HepG2 (cell line): ENCODE data around the gene EPHA10. TPM values are rescaled to one million over a fixed set of nuclear protein-coding genes. Genes with fewer than 3 reads are reported as not detected.

ENCODE experiments used
- ATF7-NPFF ChIP-seq: sonication (generic); formaldehyde crosslinking; IDR thresholded peaks from 2 replicates; pipeline ENCODE4 v1.8.1; 2023; ENCODE audit warnings: mild to moderate bottlenecking, low read depth, missing genetic modification reagents, moderate library complexity
- CCAR2 ChIP-seq: fragments of 200-400 bp; formaldehyde crosslinking; optimal IDR thresholded peaks from 2 replicates; pipeline ENCODE3; 2018; ENCODE audit warnings: low read depth, mild to moderate bottlenecking, low read length, moderate library complexity
- CREB1 ChIP-seq, 2 experiments: fragments of 450-650 bp in 1 of 2; IDR thresholded peaks; 2 replicates each; pipeline ENCODE4 v1.6.1; 2016 to 2017; ENCODE audit warnings: control low read depth in 1 of 2, mild to moderate bottlenecking in 1 of 2, missing compliant biosample characterization in 1 of 2, missing genetic modification characterization in 1 of 2
- GFI1 ChIP-seq: sonication (generic); formaldehyde crosslinking; IDR thresholded peaks from 2 replicates; pipeline ENCODE4 v1.5.0; 2020; ENCODE audit warnings: missing genetic modification reagents, mild to moderate bottlenecking, borderline replicate concordance
- HNF4A ChIP-seq: sonication (generic); formaldehyde crosslinking; IDR thresholded peaks from 2 replicates; pipeline ENCODE4 v1.4.0; 2020; ENCODE audit warnings: missing genetic modification reagents
- HOXD1 ChIP-seq: sonication (generic); formaldehyde crosslinking; IDR thresholded peaks from 2 replicates; pipeline ENCODE4 v1.5.0; 2020; ENCODE audit warnings: missing genetic modification reagents
- SMAD3 ChIP-seq: sonication (generic); formaldehyde crosslinking; IDR thresholded peaks from 2 replicates; pipeline ENCODE4 v1.4.0; 2020; ENCODE audit warnings: missing genetic modification reagents
- SP4 ChIP-seq: sonication (generic); formaldehyde crosslinking; IDR thresholded peaks from 2 replicates; pipeline ENCODE4 v1.8.1; 2023; ENCODE audit warnings: mild to moderate bottlenecking, missing genetic modification reagents
- TGIF2 ChIP-seq: IDR thresholded peaks from 2 replicates; pipeline ENCODE4 v1.6.1; 2016; ENCODE audit warnings: control low read depth, missing compliant biosample characterization
- THAP11 ChIP-seq: IDR thresholded peaks from 2 replicates; pipeline ENCODE4 v1.6.1; 2016; ENCODE audit warnings: missing biosample characterization, missing genetic modification reagents
- ZNF282 ChIP-seq: fragments of 450-650 bp; IDR thresholded peaks from 2 replicates; pipeline ENCODE4 v1.6.1; 2018; ENCODE audit not compliant: partially characterized antibody
- ZNF30 ChIP-seq: sonication (generic); formaldehyde crosslinking; IDR thresholded peaks from 2 replicates; pipeline ENCODE4 v1.5.0; 2020; ENCODE audit warnings: mild to moderate bottlenecking, missing genetic modification reagents
- ZNF317 ChIP-seq: sonication (generic); formaldehyde crosslinking; IDR thresholded peaks from 2 replicates; pipeline ENCODE4 v1.5.0; 2020; ENCODE audit warnings: mild to moderate bottlenecking, missing genetic modification reagents
- ZNF326 ChIP-seq: sonication (generic); formaldehyde crosslinking; IDR thresholded peaks from 2 replicates; pipeline ENCODE4 v1.4.0; 2020; ENCODE audit warnings: missing genetic modification reagents, borderline replicate concordance
- ZNF367 ChIP-seq: sonication (generic); formaldehyde crosslinking; IDR thresholded peaks from 2 replicates; pipeline ENCODE4 v1.4.0; 2020; ENCODE audit warnings: missing genetic modification reagents, borderline replicate concordance
- ZNF605 ChIP-seq: sonication (generic); formaldehyde crosslinking; IDR thresholded peaks from 2 replicates; pipeline ENCODE4 v1.8.0; 2022; ENCODE audit warnings: mild to moderate bottlenecking, missing genetic modification reagents
- ZNF674 ChIP-seq: sonication (generic); formaldehyde crosslinking; IDR thresholded peaks from 2 replicates; pipeline ENCODE4 v1.5.0; 2020; ENCODE audit warnings: low read depth, mild to moderate bottlenecking, missing genetic modification reagents
- polyA plus RNA-seq, 8 experiments: library from polyadenylated mRNA; depleted of rRNA in 3 of 8; stranded (reverse) in 7 of 8; unstranded in 1 of 8; fragments of >200 nt; fragmentation: Illumina TruSeq in 4 of 8; extraction: Trizol in 4 of 8; gene quantifications; 2 replicates each; pipeline versions ENCODE4 v1.2.1 to v1.2.3, GENCODE V29; 2011 to 2016; ENCODE audit warnings: low read depth in 4 of 8, missing spikeins in 1 of 8, mixed read lengths in 1 of 8; ENCODE audit not compliant: insufficient read depth in 1 of 8
- total RNA-seq, 5 experiments: library from RNA; depleted of rRNA; stranded (reverse); fragments of >200 nt; fragmentation: Illumina TruSeq; extraction: Trizol; gene quantifications; 2 replicates each; pipeline ENCODE4 v1.2.3, GENCODE V29; 2016; ENCODE audit warnings: low read depth in 1 of 5
- TF ChIP-seq, protein P1 (sequence below): sonication (generic); formaldehyde crosslinking; IDR thresholded peaks from 2 replicates; pipeline ENCODE4 v1.4.0; 2020; ENCODE audit warnings: mild to moderate bottlenecking, missing genetic modification reagents
- TF ChIP-seq, protein P2 (sequence below): sonication (generic); formaldehyde crosslinking; conservative IDR thresholded peaks from 2 replicates; pipeline ENCODE4 v1.8.0; 2022; ENCODE audit warnings: low read depth, missing genetic modification reagents
- TF ChIP-seq, protein P3 (sequence below): sonication (generic); formaldehyde crosslinking; IDR thresholded peaks from 2 replicates; pipeline ENCODE4 v1.4.0; 2020; ENCODE audit warnings: mild to moderate bottlenecking, missing genetic modification reagents, borderline replicate concordance
- TF ChIP-seq, protein P4 (sequence below): sonication (generic); formaldehyde crosslinking; IDR thresholded peaks from 2 replicates; pipeline ENCODE4; 2020; ENCODE audit warnings: missing genetic modification reagents, mild to moderate bottlenecking, borderline replicate concordance
- TF ChIP-seq, protein P5 (sequence below): sonication (generic); formaldehyde crosslinking; IDR thresholded peaks from 2 replicates; pipeline ENCODE4 v1.4.0; 2020; ENCODE audit warnings: missing genetic modification reagents, mild to moderate bottlenecking, borderline replicate concordance

EPHA10 gene
- total and polyA plus RNA-seq, 2 of the 13 experiments (the other 11 are each of a cell fraction or from before 2014, with no cell fraction given): 0.11 to 0.58 TPM

DNA sequence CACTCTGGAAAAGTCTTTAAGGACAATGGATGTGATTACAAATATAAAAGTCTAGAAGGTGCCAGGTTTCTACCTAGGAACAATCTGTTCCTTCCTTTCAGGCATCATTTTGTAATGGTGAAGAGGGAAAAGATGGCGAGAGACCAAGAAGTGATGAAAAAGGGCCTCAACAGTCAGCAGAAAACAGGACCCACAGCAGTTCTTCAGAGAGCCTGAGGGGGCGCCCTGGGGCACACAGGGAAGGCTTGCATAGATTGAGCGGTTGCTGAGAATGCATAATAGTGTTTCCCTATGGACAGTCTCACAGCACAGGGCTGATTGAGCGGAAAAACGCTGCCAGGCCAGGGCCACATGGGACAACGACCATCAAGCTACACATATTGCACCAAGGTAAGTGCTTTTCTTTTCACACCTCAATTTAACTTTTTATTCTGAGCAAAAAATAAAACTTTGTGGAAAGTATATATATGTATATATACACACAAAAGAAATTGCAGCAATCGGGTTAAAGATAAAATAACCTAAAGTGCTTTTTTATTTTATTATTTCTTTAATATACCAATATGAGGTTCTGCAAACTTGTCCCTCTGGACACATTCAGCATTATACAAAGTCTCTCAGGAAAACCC is 46.2 kb upstream of the EPHA10 start (continued):
- TF ChIP-seq, protein P1, sequence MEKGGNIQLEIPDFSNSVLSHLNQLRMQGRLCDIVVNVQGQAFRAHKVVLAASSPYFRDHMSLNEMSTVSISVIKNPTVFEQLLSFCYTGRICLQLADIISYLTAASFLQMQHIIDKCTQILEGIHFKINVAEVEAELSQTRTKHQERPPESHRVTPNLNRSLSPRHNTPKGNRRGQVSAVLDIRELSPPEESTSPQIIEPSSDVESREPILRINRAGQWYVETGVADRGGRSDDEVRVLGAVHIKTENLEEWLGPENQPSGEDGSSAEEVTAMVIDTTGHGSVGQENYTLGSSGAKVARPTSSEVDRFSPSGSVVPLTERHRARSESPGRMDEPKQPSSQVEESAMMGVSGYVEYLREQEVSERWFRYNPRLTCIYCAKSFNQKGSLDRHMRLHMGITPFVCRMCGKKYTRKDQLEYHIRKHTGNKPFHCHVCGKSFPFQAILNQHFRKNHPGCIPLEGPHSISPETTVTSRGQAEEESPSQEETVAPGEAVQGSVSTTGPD (CRISPR knock-in tag): no peak
- TF ChIP-seq CREB1 (IDR thresholded peaks at IDR 0.05) (no peak), CREB1 (CRISPR knock-in tag; IDR thresholded peaks at IDR 0.05) (0 out of 2 replicates have a peak, but pooled peaks have one; percentile 1), HOXD1 (CRISPR knock-in tag) (no peak), ZNF326 (no peak), ZNF282 (no peak), SP4 (CRISPR knock-in tag) (no peak), ZNF367 (CRISPR knock-in tag) (no peak), ZNF674 (no peak), CCAR2 (no peak), THAP11 (0 out of 2 replicates have a peak, but pooled peaks have one; percentile 26), TGIF2 (CRISPR knock-in tag) (no peak), ZNF605 (CRISPR knock-in tag) (no peak), ZNF317 (no peak), SMAD3 (CRISPR knock-in tag) (no peak), ATF7-NPFF (CRISPR knock-in tag) (no peak), HNF4A (CRISPR knock-in tag) (no peak), GFI1 (CRISPR knock-in tag) (no peak), ZNF30 (CRISPR knock-in tag) (no peak)
- TF ChIP-seq, protein P2, sequence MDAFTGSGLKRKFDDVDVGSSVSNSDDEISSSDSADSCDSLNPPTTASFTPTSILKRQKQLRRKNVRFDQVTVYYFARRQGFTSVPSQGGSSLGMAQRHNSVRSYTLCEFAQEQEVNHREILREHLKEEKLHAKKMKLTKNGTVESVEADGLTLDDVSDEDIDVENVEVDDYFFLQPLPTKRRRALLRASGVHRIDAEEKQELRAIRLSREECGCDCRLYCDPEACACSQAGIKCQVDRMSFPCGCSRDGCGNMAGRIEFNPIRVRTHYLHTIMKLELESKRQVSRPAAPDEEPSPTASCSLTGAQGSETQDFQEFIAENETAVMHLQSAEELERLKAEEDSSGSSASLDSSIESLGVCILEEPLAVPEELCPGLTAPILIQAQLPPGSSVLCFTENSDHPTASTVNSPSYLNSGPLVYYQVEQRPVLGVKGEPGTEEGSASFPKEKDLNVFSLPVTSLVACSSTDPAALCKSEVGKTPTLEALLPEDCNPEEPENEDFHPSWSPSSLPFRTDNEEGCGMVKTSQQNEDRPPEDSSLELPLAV (CRISPR knock-in tag): no peak
- TF ChIP-seq, protein P3, sequence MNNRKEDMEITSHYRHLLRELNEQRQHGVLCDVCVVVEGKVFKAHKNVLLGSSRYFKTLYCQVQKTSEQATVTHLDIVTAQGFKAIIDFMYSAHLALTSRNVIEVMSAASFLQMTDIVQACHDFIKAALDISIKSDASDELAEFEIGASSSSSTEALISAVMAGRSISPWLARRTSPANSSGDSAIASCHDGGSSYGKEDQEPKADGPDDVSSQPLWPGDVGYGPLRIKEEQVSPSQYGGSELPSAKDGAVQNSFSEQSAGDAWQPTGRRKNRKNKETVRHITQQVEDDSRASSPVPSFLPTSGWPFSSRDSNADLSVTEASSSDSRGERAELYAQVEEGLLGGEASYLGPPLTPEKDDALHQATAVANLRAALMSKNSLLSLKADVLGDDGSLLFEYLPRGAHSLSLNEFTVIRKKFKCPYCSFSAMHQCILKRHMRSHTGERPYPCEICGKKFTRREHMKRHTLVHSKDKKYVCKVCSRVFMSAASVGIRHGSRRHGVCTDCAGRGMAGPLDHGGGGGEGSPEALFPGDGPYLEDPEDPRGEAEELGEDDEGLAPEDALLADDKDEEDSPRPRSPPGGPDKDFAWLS (CRISPR knock-in tag): no peak
- TF ChIP-seq, protein P4, sequence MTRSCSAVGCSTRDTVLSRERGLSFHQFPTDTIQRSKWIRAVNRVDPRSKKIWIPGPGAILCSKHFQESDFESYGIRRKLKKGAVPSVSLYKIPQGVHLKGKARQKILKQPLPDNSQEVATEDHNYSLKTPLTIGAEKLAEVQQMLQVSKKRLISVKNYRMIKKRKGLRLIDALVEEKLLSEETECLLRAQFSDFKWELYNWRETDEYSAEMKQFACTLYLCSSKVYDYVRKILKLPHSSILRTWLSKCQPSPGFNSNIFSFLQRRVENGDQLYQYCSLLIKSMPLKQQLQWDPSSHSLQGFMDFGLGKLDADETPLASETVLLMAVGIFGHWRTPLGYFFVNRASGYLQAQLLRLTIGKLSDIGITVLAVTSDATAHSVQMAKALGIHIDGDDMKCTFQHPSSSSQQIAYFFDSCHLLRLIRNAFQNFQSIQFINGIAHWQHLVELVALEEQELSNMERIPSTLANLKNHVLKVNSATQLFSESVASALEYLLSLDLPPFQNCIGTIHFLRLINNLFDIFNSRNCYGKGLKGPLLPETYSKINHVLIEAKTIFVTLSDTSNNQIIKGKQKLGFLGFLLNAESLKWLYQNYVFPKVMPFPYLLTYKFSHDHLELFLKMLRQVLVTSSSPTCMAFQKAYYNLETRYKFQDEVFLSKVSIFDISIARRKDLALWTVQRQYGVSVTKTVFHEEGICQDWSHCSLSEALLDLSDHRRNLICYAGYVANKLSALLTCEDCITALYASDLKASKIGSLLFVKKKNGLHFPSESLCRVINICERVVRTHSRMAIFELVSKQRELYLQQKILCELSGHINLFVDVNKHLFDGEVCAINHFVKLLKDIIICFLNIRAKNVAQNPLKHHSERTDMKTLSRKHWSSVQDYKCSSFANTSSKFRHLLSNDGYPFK (CRISPR knock-in tag): no peak
- TF ChIP-seq, protein P5, sequence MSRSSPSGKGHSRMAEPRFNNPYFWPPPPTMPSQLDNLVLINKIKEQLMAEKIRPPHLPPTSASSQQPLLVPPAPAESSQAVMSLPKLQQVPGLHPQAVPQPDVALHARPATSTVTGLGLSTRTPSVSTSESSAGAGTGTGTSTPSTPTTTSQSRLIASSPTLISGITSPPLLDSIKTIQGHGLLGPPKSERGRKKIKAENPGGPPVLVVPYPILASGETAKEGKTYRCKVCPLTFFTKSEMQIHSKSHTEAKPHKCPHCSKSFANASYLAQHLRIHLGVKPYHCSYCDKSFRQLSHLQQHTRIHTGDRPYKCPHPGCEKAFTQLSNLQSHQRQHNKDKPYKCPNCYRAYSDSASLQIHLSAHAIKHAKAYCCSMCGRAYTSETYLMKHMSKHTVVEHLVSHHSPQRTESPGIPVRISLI (CRISPR knock-in tag): no peak
